ENCODE measurements around the gene DENND1A. TPM values are rescaled to one million over a fixed set of nuclear protein-coding genes. Genes with fewer than 3 reads are reported as not detected.

DENND1A gene
- total RNA-seq, 1 experiment from 2014 or later = 29.7 TPM

DNA sequence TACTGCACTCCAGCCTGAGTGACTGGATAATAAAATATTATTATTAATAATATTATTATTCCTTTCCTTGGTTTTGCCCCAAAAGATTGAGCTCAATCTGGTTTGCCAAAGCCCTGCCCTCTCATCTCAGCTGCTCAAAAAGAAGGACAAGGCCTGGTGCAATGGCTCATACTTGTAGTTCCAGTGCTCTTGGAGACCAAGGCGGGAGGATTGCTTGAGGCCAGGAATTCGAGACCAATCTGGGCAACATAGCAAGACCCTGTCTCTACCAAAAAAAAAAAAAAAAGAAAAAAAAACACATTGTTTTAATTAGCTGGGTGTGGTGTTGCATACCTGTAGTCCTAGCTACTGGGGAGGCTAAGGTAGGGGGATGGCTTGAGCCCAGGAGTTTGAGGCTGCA lies 13.7 kb upstream of the DENND1A start:
- Histone ChIP-seq H3K4me1 (ENCODE audit: insufficient read depth, low read length) (no peaks in the 10 kb centered on the region), H2AFZ (ENCODE audit: low read length) (no peak overlapping the region), H3K27ac (ENCODE audit: low read length) (no peak overlapping the region), H3K9ac (ENCODE audit: low read length) (no peak overlapping the region), H3K9me3 (ENCODE audit: low read length) (no peaks in the 10 kb centered on the region), H3F3A (ENCODE audit: low read length, unreplicated experiment) (no peaks in the 10 kb centered on the region), H3K79me2 (ENCODE audit: low read length) (no peaks in the 10 kb centered on the region), H3K36me3 (ENCODE audit: low read depth, low read length) (no peaks in the 10 kb centered on the region), H3K4me2 (ENCODE audit: low read length) (no peak overlapping the region), H3K9me2 (replicated peaks; ENCODE audit: low read length) (no peaks in the 10 kb centered on the region), H3K4me3 (ENCODE audit: low read length) (no peak overlapping the region), H3K27me3 (ENCODE audit: low read length) (no peaks in the 10 kb centered on the region), H4K20me1 (ENCODE audit: low read length) (no peaks in the 10 kb centered on the region)
- POLR2A ChIA-PET (ENCODE audit: unreplicated experiment) = no interaction called here
- ATAC-seq (no peak), DNase-seq (no peak)
- CTCF ChIA-PET = no interaction called here
- TF ChIP-seq EZH2phosphoT487 (IDR thresholded peaks at IDR 0.05; ENCODE audit: borderline replicate concordance, low read length) = no peak
- TF ChIP-seq, protein P1, sequence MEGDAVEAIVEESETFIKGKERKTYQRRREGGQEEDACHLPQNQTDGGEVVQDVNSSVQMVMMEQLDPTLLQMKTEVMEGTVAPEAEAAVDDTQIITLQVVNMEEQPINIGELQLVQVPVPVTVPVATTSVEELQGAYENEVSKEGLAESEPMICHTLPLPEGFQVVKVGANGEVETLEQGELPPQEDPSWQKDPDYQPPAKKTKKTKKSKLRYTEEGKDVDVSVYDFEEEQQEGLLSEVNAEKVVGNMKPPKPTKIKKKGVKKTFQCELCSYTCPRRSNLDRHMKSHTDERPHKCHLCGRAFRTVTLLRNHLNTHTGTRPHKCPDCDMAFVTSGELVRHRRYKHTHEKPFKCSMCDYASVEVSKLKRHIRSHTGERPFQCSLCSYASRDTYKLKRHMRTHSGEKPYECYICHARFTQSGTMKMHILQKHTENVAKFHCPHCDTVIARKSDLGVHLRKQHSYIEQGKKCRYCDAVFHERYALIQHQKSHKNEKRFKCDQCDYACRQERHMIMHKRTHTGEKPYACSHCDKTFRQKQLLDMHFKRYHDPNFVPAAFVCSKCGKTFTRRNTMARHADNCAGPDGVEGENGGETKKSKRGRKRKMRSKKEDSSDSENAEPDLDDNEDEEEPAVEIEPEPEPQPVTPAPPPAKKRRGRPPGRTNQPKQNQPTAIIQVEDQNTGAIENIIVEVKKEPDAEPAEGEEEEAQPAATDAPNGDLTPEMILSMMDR (conservative IDR thresholded peaks at IDR 0.05; ENCODE audit: low read depth, low read length) = no peak
- TF ChIP-seq EZH2 (IDR thresholded peaks at IDR 0.05; ENCODE audit: low read length, unreplicated experiment) = no peak
- intact Hi-C loops (cut with micrococcal nuclease) = no loop called here
- BruUV-seq (replicated peaks) = no TSS peak

DNA sequence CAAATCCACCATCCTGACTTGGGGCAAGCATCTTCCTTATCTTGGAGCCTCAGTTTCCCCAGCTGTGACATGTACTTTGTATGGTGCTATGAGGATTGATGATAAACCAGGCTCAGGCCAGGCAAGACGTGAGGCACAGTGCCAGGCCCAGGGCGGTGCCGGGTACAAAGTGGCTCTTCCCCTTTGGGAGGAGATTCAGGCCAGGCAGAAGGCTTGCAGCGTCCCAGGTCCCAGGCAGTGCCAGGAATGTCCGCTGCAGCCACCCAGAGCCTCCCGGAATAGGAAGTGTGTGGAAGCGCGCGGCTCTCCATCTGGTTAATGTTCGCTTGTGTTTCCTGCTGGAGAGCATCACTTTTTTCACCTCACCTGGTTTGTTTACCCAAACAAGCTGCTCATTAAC lies 12.6 kb upstream of the DENND1A start:
- H3K79me2 ChIP-seq (ENCODE audit: low read length) = no peaks in the 10 kb centered on the region
- no peaks in the 10 kb centered on the region for H4K20me1 ChIP-seq (ENCODE audit: low read length)
- BruUV-seq (replicated peaks) = no TSS peak
- no peaks in the 10 kb centered on the region for H3K4me1 ChIP-seq (ENCODE audit: insufficient read depth, low read length)
- H2AFZ ChIP-seq (ENCODE audit: low read length) = no peak overlapping the region
- DNase-seq (no peak), ATAC-seq (no peak)
- no peaks in the 10 kb centered on the region for H3K9me3 ChIP-seq (ENCODE audit: low read length)
- ChIA-PET CTCF (no interaction called here), POLR2A (ENCODE audit: unreplicated experiment) (no interaction called here)
- intact Hi-C loops (cut with micrococcal nuclease) = no loop called here
- no peak overlapping the region for H3K4me2 ChIP-seq (ENCODE audit: low read length)
- H3K36me3 ChIP-seq (ENCODE audit: low read depth, low read length) = no peaks in the 10 kb centered on the region
- H3K9ac ChIP-seq (ENCODE audit: low read length) = no peak overlapping the region
- no peak overlapping the region for H3K4me3 ChIP-seq (ENCODE audit: low read length)
- no peaks in the 10 kb centered on the region for H3F3A ChIP-seq (ENCODE audit: low read length, unreplicated experiment)
- TF ChIP-seq EZH2phosphoT487 (IDR thresholded peaks at IDR 0.05; ENCODE audit: borderline replicate concordance, low read length) = no peak
- TF ChIP-seq, protein P1 (conservative IDR thresholded peaks at IDR 0.05; ENCODE audit: low read depth, low read length) = no peak
- no peak for TF ChIP-seq EZH2 (IDR thresholded peaks at IDR 0.05; ENCODE audit: low read length, unreplicated experiment)
- H3K27ac ChIP-seq (ENCODE audit: low read length) = no peak overlapping the region
- no peaks in the 10 kb centered on the region for H3K27me3 ChIP-seq (ENCODE audit: low read length)
- H3K9me2 ChIP-seq (replicated peaks; ENCODE audit: low read length) = no peaks in the 10 kb centered on the region

DNA sequence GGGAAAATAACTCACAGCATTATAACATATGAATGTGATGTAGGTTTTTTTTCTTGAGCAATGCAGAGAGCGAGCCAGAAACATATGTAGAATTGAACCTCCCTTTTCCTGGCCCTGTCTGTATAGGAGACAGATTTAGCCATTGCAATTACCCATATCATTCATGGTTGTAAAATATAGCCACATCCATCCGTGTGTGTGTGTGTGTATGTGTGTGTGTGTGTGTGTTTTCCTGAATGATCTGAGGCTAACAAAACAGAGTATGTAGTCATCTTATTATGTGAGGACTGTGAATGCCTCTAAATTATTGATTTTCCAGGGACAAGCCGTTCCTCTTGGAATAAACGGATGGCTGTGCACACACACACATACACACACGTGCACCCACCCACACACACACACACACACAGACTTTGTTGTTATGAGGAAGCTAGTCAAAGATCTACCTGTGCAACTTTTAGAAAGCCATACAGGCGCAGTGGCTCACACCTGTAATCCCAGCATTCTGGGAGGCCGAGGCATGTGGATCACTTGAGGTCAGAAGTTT lies 11.7 kb upstream of the DENND1A start:
- Histone ChIP-seq H3K79me2 (ENCODE audit: low read length) (no peaks in the 10 kb centered on the region), H3K27me3 (ENCODE audit: low read length) (no peaks in the 10 kb centered on the region), H3K9ac (ENCODE audit: low read length) (no peak overlapping the region), H3K4me2 (ENCODE audit: low read length) (no peak overlapping the region), H4K20me1 (ENCODE audit: low read length) (no peaks in the 10 kb centered on the region), H3K4me3 (ENCODE audit: low read length) (no peak overlapping the region), H3F3A (ENCODE audit: low read length, unreplicated experiment) (no peaks in the 10 kb centered on the region), H3K9me3 (ENCODE audit: low read length) (no peaks in the 10 kb centered on the region), H3K36me3 (ENCODE audit: low read depth, low read length) (no peaks in the 10 kb centered on the region), H3K27ac (ENCODE audit: low read length) (no peak overlapping the region), H3K9me2 (replicated peaks; ENCODE audit: low read length) (no peaks in the 10 kb centered on the region), H2AFZ (ENCODE audit: low read length) (no peak overlapping the region), H3K4me1 (ENCODE audit: insufficient read depth, low read length) (no peaks in the 10 kb centered on the region)
- ChIA-PET CTCF (no interaction called here), POLR2A (ENCODE audit: unreplicated experiment) (no interaction called here)
- TF ChIP-seq EZH2 (IDR thresholded peaks at IDR 0.05; ENCODE audit: low read length, unreplicated experiment) (no peak), EZH2phosphoT487 (IDR thresholded peaks at IDR 0.05; ENCODE audit: borderline replicate concordance, low read length) (no peak)
- TF ChIP-seq, protein P1 (conservative IDR thresholded peaks at IDR 0.05; ENCODE audit: low read depth, low read length) = no peak
- intact Hi-C loops (cut with micrococcal nuclease) = no loop called here
- DNase-seq = no peak
- no TSS peak for BruUV-seq (replicated peaks)
- no peak for ATAC-seq

Measured in PC-3 (cell line).